NCI-H446 (cell line): ENCODE data around the gene SPEM3.

Source experiments
- DNase-seq, 2 experiments: peaks; one replicate each; lab custom pipeline; 2025; lab: John Stamatoyannopoulos, UW

Gene SPEM3

DNA sequence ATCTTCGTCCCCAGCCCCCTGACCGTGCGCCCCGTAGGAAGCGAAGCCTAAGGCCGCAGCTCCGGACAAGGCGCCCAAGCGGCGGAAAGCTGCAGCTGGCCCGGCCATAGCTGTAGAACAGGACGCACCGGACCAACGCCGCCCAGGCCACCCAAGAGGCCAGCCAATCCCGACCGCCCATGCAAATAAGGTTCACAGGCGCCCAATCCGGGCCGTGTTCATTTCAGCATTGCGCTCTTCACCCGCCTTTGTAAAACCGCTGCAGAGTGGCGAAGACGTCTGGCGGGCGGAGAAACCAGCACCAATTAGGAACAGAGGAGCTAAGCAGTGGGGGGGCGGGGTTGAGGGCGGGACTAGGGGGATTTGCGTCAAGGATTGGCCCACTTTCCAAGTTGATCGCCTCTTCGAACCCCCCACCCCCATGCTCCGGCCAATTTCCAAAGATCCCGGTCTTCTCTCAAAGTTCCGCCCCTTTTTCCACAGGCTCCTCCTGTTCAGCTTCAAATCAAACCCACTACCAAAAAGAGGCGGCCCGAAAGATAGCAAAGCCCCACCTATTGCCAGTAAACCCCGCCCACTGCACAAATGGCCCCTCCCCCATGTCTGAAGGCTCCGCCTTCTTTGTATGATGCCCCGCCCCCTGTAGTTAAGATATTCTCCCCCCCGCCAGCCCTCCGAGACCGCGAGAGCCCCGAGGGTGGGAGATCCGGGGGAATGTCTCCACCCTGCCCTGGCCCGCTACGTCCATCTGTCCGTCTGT is 24.5 kb upstream of the SPEM3 start, which contains the start of gene TMEM256:
TMEM256 (minus strand) TSS at position 121 of the 760 bp plus-strand sequence; CDS start at position 108, 13 bp downstream.
- DNase-seq = peak; percentile 98 to 99

DNA sequence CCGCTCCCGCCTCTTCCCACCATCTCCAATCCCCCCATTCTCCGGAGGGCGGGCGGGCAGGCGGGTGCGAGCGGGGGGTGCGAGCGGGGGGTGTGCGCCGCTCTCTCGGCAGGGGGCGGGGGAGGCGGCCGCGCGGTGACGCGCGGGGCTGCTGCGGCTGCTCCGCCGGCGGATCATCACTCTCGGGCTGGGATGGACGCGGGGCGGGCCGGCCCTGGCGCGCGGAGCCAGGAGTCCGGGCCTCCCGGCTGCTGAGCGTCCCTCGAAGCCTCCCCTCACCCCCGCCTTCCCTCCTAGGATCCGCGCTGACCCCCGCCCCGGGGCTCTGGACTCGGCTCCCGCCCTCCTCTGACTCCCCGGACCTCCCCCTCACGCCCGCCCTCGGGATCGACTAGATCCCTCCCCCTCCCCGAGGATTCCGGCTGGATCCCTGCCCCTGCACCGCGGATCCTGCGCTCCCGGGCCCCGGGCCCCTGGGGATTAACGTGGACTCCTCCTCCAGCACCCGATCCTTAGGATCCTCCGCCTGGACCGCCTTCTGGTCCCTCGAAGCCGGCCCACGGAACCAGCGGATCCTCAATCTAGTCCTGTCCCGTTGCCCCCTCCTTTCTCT is 23.8 kb upstream of the SPEM3 start:
- no peak for DNase-seq

DNA sequence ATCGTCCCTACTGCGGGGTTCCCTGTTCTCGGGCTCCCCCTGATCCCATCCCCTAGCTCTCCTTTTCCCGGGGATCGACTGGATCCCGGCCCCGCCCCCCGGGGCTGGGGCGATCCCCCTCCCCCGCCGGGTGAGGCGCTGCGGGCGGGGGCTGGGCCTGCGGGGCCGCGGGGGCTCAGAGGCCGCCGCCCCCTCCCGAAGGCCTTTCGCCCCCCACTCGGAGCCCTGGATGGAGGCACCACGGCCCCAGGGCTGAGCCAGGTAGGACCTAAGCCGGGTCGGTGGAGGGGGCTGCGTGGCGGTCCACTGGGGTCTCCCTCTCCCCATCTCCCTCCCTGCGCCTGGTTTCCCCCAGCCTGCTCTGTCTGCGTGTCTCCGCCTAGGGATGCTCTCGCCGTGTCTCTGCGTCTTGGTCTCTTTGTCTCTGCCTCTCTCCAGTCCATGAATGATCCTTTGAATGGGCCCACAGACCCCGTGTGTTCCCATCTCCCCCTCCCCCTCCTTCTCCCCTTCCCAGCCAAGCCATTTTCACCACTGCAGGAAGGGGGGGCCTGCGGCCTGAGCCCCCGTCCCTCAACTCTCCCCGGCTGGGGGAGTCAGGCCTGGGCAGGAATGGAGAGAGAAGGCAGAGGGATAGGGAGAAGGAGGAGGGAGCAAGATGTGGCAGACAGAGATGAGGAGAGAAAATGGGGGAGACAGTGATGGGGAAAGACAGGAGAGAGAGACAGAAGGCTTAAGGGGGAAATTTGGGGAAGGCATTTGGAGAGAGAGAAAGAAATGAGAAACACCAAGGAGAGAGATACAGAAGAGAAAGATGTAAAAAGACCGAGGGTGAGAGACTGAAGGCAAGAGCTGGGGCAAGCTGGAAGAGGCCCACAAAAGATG is 23.1 kb upstream of the SPEM3 start:
- DNase-seq = no peak

DNA sequence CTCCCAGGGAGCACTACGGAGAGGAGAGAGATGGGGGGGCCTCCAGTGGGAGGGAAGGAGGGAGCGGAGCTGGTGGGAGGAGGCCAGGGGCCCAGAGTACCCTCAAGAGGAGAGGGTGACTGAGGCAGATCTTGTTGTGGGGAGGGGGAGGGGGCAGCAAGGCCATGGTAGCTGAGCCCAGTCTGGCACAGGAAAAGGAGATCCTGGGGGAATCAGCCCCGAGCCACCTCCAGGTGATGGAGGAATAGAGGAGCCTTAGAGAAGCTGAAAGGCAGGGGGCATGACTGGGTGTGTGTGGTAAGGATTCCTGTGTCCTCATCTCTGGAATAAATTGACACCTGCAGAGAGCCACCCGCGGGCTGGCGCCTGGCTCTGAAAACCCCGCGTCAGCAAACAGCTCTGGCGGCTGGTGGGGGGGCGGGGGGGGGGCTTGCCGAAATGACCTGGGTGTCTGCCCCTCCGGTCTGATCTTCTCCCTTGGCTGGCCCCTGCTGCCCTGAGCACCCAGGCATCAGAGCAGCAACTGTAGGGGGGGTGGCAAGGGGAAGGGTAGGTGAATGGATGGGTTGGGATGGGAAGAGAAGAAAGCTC is 22.3 kb upstream of the SPEM3 start:
- no peak for DNase-seq

- no peak for DNase-seq
These were observed 21.6 kb upstream of the SPEM3 start for GRCh38 chr17:7407082-7407481.

- no peak for DNase-seq
These were observed 21.0 kb upstream of the SPEM3 start, which contains the start of gene NLGN2 for GRCh38 chr17:7407485-7408251. Gene NLGN2 (plus strand): TSS chr17:7407845. CDS start chr17:7408256, 411 bp downstream.

DNA sequence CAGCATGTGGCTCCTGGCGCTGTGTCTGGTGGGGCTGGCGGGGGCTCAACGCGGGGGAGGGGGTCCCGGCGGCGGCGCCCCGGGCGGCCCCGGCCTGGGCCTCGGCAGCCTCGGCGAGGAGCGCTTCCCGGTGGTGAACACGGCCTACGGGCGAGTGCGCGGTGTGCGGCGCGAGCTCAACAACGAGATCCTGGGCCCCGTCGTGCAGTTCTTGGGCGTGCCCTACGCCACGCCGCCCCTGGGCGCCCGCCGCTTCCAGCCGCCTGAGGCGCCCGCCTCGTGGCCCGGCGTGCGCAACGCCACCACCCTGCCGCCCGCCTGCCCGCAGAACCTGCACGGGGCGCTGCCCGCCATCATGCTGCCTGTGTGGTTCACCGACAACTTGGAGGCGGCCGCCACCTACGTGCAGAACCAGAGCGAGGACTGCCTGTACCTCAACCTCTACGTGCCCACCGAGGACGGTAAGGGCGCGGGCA is 20.4 kb upstream of the SPEM3 start:
- DNase-seq = no peak

GRCh38 chr17:7408863-7409262 is 19.8 kb upstream of the SPEM3 start:
- DNase-seq = no peak

- DNase-seq = no peak
These were observed 18.9 kb upstream of the SPEM3 start for GRCh38 chr17:7409716-7410115.

GRCh38 chr17:7410634-7411426 is 17.8 kb upstream of the SPEM3 start:
- no peak for DNase-seq

- no peak for DNase-seq
These were observed 17.3 kb upstream of the SPEM3 start for GRCh38 chr17:7411427-7411750.

DNA sequence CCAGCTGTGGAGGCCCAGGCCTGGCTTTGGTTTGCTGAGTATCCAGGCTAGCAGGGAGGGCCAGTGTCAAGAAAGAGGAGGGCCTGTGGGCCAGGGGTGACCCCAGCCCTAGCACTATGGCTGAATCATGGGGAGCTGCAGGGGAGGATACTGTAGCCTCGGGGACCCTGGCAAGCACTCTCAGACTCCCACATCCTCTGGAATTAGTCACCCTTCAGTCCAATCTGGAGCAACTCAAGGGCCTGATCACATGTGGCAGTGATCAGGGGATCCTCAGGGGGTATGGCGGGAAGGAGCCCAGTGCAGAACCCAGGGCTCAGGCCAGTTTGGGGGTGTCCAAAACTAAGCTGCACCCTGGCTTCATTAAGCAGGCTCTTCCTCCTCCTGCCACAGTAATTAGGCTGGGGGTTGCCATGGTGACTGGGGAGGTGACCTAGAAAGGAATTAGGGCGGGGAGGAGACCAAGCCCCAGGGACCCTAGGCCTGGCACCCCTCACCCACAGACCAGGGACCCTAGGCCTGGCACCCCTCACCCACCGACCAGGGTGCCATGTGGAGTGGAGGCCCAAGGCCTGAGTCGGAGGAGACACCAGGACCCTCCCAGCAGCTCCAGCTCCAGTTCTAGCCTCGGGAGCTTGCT is 15.2 kb upstream of the SPEM3 start:
- no peak for DNase-seq

DNA sequence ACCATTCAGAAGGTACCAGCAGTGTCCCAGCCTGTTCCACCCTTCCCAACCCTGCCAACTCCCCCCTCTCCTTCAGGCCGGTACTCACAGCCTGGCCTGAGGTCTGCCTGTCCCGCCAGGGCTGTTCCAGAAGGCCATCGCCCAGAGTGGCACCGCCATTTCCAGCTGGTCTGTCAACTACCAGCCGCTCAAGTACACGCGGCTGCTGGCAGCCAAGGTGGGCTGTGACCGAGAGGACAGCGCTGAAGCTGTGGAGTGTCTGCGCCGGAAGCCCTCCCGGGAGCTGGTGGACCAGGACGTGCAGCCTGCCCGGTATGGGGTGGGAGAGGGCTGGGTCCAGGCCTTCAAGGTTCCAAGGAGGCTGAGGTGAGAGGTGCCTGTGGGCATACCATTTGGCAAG is 13.8 kb upstream of the SPEM3 start:
- no peak for DNase-seq

- no peak for DNase-seq
These were observed 12.9 kb upstream of the SPEM3 start for GRCh38 chr17:7415784-7416183.

GRCh38 chr17:7416323-7416722 is 12.3 kb upstream of the SPEM3 start:
- no peak for DNase-seq

DNA sequence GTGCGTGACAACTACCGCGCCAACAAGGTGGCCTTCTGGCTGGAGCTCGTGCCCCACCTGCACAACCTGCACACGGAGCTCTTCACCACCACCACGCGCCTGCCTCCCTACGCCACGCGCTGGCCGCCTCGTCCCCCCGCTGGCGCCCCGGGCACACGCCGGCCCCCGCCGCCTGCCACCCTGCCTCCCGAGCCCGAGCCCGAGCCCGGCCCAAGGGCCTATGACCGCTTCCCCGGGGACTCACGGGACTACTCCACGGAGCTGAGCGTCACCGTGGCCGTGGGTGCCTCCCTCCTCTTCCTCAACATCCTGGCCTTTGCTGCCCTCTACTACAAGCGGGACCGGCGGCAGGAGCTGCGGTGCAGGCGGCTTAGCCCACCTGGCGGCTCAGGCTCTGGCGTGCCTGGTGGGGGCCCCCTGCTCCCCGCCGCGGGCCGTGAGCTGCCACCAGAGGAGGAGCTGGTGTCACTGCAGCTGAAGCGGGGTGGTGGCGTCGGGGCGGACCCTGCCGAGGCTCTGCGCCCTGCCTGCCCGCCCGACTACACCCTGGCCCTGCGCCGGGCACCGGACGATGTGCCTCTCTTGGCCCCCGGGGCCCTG is 11.5 kb upstream of the SPEM3 start:
- no peak for DNase-seq

- no peak for DNase-seq
These were observed 10.0 kb upstream of the SPEM3 start for GRCh38 chr17:7418472-7419152.

GRCh38 chr17:7419819-7420610 is 8.6 kb upstream of the SPEM3 start, which contains the start of gene SPEM1:
Gene SPEM1 (plus strand): TSS chr17:7420324. CDS start chr17:7420385, 61 bp downstream.
- DNase-seq = no peak
